GM18505 (cell line): ENCODE measurements around the gene GPR6.

Experiments used
- ATAC-seq: cut with Tn5 transposase; IDR thresholded peaks from one replicate; pipeline ENCODE4 v1.9.1; 2021; ENCODE audit not compliant: unreplicated experiment
- POLR2A ChIP-seq: IDR thresholded peaks from 4 replicates; pipeline ENCODE4 v1.6.1; 2011; ENCODE audit warnings: borderline replicate concordance; ENCODE audit not compliant: insufficient read depth, insufficient read length; ENCODE audit errors: extremely low read depth

GPR6 gene

GRCh38 chr6:110029144-110029543, 51.0 kb downstream of the GPR6 start:
- ATAC-seq = no peak
- no peak for TF ChIP-seq POLR2A
